Glomerular visceral epithelial cell (primary cell): Measurements from ENCODE around the gene RBM17.
A peak's percentile ranks its signal among the peaks of the same experiment; 100 is the strongest.

Experiments
- DNase-seq: peaks from one replicate; pipeline ENCODE4 v3.0.0-alpha.2; 2016; ENCODE audit errors: extremely low spot score

The RBM17 gene

DNA sequence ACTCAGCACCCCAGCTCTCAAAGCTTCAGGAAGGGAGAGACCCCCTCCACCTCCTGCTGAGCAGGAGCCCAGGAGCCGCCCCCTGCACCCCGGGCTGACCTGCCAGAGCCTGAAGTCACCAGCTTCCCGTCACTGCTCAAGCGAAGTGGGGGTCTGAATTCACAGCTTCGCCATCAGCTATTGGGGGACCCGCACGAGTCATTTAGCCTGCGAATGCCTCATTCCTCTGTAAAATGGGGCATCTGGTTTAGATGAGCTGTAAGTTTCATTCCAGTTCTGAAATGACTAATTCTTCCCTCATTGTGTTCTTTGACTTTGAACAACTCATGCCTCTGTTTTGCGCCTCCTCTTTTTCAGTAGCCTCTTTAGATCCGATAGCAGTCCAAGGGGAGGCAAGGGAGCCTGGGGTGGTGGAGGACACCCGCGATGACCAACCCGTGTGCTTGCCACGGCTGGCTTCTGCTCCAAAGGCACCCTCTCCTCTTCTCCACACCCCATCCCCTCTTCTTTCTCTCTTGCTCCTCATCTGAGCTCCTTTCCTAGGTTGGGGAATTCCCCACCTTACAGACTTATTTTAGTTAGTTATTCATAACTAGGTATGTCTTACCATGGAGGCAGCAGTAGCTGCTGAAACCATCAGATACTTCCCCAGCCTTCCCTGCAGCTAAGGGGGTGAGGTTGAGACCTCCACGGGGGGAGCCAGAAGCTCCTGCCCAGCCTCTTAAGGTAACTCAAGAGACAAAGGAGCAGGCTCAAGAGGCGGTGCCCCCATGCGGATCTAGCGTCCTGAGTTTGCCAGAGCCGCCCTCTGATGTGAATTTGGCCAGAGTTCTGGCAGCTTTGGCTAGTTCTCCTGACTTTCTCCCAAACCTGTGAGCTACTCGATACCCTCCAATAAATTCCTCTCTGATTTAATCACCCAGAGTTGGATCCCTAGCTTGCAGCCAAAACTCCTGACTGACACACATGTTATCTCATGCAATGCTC is 47.7 kb downstream of the RBM17 start:
- DNase-seq, result peak; percentile 49

DNA sequence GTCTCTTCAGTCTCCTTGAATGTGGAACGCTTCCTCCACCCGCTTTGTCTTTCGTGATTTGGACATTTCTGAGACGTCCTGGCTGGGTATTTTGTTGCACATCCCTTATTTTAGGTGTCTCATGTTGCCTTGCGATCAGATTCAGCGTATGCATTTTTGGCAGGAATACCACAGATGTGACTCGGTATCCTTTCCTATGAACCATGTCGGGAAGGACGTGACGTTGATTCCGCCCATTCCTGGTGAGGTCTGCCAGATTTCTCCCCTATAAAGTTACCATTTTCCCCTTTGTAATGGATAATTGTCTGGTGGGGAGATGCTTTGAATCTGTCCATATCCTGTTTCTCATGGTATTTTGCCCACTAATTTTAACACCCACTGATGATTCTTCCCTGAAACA is 49.6 kb downstream of the RBM17 start:
- no peak for DNase-seq

GRCh38 chr10:6139470-6139869 is 50.6 kb downstream of the RBM17 start:
- DNase-seq, result no peak

DNA sequence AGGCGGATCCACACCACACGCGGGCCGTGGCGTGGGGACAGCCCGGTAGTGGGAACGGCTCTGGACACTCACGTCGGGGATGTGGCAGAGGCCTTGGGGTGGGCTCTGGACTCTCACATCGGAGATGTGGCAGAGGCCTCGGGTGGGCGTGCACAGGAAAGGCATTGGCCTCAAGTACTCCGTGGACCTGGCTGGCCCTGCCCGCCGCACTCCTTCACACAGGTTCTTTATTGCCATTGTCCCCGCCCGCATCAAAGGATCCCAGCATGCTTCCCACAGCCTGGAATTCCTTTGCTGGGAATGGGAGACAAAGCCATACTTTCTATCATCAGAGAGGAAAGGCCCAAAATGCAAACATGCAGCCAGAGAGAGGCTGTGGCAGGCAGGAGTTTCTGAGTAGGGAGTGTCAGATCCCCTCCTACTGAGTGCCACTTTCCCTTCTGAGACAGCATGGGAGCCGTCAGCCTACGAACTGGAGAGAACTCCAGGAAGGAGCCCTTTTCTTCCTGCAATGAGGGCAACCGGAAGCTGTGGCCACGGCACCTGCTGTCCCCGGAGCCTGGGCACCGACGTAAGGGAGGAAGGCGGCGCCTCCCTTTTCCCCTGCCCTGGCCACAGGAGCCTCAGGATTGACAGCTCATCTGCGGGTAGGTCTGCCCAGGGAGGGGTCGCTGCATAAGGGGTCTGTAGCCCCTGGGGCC is 51.5 kb downstream of the RBM17 start:
- peak; percentile 23 for DNase-seq

GRCh38 chr10:6140965-6141295 is 52.1 kb downstream of the RBM17 start:
- no peak for DNase-seq

DNA sequence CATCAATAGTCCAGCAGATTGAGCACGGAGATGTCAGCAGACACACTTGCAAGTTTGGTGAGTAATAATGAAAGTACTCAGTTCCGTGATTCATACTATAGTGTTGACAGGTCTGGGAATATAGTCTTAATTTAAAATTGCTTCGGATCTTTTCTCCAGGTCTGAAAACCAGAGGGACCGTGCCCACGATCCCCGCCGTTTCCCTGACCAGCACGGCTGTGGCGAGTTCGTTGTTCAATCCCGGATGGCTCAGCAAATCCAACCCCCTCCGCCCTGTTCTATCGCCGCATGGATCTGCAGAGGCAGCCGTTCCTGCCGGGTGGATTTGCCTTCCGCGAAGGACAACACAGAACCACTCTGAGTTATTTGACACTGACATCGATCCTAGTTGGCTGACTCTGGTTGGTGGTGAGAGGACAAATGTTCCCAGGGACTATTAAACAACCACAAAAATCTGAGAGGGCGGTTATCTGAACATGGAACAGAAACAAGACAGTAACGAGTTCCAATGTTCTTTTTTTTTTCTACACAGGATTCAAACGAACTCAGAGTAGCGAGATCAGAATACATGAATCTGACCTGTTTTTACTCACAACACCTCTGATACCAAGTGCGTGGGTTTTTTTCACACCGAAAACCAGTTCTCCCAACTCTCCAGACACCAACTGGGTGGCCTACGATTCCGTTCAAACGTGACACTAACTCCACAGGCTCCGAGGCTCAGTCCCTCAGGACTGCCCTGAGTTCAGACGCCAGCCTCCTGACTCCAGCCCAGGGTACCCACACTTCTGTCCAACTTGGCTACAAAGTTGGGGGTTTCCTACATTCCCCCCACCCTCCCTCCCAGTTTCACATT is 52.7 kb downstream of the RBM17 start:
- DNase-seq, result peak; percentile 73

DNA sequence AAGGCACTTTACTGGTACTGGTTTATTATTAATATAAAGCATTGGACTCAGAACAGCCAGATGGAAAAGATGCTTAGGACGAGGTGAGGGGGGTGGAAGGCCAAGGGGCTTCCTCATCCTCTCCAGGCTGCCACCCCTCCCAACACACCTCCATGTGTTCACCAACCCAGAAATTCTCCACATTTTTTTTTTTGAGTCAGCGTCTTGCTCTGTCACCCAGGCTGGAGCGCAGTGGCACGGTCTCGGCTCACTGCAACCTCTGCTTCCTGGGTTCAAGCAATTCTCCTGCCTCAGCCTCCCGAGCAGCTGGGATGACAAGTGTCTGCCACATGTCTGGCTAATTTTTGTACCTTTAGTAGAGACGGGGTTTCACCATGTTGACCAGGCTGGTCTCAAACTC is 53.4 kb downstream of the RBM17 start:
- peak; percentile 59 for DNase-seq

- DNase-seq, result peak; percentile 19
These were observed 53.8 kb downstream of the RBM17 start for GRCh38 chr10:6142644-6143043.

GRCh38 chr10:6143181-6143580 is 54.3 kb downstream of the RBM17 start:
- DNase-seq, result no peak

DNA sequence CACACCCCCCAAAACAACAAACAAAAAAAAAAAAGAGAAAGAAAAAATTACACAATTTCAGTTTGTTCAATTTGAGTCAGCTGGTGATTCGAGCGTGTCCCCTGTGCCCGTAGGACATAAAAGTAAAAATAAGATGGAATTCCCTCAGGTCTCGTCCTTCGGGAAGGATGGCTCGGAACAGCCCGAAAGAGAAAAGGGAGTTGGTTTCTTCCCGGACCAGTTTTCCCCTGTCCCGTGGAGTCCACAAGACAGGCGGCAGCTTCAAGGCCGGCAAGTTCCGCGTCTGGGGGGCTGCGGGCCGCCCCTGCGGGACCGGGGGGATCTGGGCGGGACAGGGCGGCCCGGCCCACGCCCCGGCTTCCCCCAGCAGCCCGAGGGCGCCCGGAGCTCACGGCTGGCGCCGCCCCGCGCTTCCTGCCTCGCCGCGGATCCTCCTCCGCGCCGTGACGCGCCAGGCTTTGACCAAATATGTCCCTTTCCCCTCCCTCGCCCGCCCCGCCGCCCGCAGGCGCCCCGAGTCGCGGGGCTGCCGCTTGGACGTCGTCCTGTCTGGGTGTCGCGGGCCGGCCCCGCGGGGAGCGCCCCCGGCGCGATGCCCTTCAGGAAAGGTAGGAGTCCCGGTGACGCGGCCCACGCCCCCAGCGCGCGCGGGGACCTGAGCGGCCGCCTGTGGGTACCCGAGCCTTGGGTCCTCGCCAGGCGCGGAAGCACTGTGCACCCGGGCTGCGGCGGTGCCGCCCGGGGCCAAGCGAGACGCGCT is 55.8 kb downstream of the RBM17 start:
- DNase-seq, result peak; percentile 84

DNA sequence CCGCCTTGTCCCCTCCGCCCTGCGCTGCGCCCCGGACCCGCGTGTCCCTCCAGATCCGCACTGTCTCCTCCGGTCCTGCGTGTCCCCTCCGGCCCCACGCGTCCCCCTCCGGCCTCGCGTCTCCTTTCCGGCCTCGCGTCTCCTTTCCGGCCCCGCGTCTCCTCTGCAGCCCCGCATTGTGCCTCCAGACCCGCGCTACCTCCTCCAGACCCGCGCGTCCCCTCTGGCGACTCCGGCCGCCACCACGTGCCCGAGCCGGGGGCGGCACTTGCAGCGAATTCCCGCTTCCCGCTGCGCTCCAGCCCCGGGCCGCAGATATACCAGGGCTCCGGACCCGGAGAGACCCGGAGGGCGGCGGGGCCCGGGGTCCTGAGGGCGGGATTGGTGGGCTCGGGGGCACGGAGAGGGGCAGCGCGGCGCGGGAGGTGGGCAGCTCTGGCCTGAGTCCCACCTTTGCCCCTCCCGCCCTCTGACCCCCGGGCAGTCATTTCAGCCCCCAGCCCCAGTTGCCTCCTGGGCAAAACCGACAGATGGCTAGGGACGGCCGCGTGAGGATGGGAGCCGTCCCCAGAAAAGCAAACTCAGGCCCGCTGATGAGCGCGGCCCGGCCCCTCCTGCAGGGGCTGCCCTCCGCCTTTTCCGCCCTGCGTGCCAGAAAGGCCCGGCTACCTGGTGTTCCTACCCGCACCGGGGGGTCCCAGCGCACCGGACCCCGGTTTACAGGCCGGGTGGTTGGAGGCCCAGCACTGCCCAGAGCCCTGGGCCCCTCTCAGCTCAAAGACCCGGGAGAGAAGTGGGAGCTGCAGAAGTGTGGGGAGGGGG is 56.5 kb downstream of the RBM17 start:
- peak; percentile 18 for DNase-seq

- DNase-seq, result peak; percentile 33
These were observed 57.4 kb downstream of the RBM17 start for GRCh38 chr10:6146013-6146785.

DNA sequence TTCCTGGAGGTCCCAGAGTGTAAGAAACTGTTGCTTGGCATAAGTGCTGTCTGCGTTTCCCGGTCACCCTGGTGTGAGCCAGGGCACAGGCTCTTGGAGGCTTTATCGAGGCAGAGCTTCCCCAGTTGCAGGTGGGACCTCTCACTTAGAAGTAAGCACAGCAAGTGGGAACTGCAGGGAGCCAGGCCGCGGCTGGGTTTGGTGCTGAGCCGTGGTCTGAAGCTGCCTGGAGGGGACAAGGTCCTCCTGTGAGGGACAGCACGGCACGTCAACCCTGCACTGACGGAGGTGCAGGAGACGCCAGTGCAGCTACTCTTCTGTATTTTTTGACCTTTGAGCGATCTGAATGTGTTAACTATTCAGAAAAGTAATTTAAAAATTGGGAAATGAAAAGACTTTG is 58.1 kb downstream of the RBM17 start:
- DNase-seq, result no peak

- DNase-seq, result peak; percentile 57
These were observed 59.4 kb downstream of the RBM17 start for GRCh38 chr10:6148251-6148701.

DNA sequence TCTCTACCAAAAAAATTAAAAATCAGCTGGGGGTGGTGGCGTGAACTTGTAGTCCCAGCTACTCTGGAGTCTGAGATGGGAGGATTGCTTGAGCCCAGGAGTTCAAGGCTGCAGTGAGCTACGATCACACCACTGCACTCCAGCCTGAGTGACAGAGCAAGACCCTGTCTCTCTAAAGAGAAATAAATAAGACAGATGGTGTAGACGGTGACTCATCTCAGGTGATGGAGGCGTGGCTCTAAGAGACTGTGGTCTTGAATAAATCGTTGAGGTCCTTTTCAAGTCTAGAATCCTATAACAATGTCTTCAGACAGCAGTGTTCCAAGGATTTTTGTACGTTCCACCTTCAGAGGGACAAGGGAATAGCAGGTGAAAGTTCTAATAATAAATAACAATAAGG is 60.1 kb downstream of the RBM17 start:
- peak; percentile 25 for DNase-seq

GRCh38 chr10:6151087-6151977 is 62.5 kb downstream of the RBM17 start:
- peak; percentile 52 for DNase-seq

DNA sequence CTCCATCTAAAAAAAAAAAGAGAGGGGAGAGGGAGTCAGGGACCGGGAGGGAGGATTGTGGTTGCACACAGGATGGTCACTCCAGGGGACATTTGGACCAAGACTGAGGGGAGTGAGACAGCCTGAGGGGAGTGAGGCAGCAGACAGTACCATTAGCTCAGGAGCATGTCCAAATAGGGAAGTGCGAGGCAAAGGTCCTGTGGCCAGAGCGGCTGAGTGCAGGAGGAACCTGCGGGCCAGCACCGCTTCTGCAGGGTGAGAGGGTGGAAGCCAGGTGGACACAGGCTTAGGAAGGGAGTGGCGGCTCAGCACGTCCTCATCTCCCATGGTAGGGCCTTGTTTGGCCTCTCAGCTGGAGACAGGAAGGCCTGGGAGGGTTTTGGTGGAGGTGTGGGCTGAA is 65.0 kb downstream of the RBM17 start:
- no peak for DNase-seq

- no peak for DNase-seq
These were observed 65.7 kb downstream of the RBM17 start for GRCh38 chr10:6154566-6154965.

- no peak for DNase-seq
These were observed 69.4 kb downstream of the RBM17 start for GRCh38 chr10:6158276-6158675.
